Sigmoid colon (tissue), 4 donors: ENCODE data around the gene FBXL5.

Experiments
- CTCF ChIP-seq, 4 experiments: fragments of 450-650 bp in 3 of 4; fragments of 200-600 bp in 1 of 4; IDR thresholded peaks; one replicate each; pipeline ENCODE4 v1.5.1; 2016 to 2019; ENCODE audit warnings: antibody characterized with exemption in 4 of 4, mild to moderate bottlenecking in 3 of 4, moderate library complexity in 2 of 4
- POLR2A ChIP-seq, 2 donors: fragments of 450-650 bp; IDR thresholded peaks; one replicate each; pipeline ENCODE4 v1.6.1; 2016; ENCODE audit warnings: antibody characterized with exemption in 2 of 2, mild to moderate bottlenecking in 2 of 2, moderate library complexity in 2 of 2
- POLR2AphosphoS5 ChIP-seq, 4 donors: sonication (generic); formaldehyde crosslinking; IDR thresholded peaks; one replicate each; pipeline ENCODE4 v1.6.1; 2017; ENCODE audit warnings: antibody characterized with exemption in 4 of 4

DNA sequence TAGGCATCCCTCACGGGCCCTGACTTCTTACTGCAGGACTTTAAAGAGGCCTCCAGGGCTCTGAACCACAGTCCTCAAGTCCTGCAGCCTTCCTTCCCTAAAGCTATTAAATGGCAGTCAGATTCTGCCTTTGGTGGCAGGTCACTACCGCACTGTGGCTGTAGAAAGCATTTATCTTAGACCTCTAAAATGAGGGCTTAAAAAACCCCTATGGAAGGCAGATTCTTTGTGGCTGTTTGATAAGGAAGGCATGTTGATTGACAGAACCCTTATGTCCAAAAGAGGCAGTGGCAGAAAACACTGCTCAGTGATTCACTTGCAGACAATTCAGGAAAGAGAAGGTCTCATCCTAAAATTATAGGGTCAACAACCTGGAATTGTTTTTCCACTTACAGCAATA lies 79.2 kb downstream of the FBXL5 start:
- TF ChIP-seq POLR2A (IDR thresholded peaks at IDR 0.05): no peak
- no peak for TF ChIP-seq CTCF (IDR thresholded peaks at IDR 0.05)
- TF ChIP-seq POLR2AphosphoS5 (IDR thresholded peaks at IDR 0.05): no peak
